ENCODE measurements around the gene FOXJ1.

Gene FOXJ1

DNA sequence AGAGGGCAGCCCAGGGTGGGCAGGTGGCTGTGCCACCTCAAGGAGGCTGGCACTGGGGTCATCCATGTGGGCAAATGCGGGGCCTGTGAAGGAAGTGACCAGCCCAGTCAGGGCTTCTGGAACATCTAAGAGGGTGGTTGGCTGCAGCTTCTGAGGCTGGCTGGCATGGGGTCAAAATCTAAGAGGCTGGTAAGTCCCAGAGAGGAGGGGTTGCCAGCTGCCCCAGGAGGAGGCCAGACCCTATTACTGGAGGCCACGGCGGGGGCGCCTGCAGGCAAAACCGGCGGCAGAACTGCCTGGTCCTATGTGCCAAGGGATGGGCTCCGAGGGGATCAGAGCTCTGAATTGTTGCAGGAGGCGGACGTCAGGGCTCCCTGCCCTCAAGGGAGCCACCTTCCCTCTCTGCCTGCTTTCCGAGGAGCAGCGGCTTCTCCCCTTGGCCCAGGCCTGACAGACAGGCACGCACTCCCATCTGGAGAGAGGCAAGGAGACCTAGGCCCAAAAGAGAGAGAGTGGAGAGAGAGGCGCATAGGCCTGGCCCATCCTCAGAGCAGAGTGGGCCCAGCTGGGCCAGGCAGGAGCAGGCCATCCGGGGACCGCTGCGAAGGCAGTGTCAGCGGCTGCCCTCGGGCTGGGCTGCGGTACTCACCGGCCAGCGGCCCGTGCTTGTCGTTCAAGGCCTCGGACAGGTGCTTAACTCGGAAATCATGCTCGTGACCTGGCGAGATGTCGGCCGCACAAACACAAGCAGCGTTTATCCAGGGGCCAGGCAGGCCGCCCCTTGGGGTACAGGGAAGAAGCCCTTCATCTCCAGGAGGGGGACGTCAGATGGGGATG is 51.1 kb downstream of the FOXJ1 start:
- no peak for DNase-seq

DNA sequence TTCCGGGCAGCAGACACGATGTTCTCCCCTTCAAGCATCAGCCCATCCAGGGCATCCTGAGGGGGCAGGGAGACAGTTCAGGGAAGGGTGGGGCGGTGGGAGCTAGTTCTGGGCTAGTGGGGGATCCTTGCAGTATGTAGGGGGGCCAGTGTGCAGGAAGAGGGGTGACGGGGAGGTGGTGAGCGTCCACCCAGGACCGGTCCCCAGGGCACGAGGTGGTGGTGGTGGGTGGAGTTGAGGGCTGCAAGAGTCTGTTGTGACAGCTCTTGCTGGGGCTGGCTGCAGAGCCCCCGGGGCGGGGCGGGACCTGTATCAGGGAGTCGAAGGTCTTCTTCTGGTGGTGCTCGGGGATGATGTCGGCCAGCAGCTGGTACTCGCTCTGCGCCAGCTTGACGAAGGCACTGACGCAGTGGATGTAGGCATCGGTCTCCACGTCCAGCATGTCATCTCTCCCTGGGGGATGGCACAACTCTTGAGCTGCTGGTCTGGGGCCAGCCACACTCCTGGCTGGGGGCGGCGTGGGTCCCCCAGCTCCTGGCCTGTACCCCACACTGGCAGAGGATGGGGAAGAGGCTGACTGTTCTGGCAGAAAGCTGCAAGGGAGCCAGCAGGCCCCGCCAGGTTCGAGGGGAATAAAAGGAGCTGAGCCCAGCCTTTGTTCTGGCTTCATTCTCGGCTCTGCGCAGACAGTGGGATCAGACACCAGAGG is 52.0 kb downstream of the FOXJ1 start:
- DNase-seq: no peak

- DNase-seq: no peak
These were observed 52.8 kb downstream of the FOXJ1 start for GRCh38 chr17:76088041-76088867.

DNA sequence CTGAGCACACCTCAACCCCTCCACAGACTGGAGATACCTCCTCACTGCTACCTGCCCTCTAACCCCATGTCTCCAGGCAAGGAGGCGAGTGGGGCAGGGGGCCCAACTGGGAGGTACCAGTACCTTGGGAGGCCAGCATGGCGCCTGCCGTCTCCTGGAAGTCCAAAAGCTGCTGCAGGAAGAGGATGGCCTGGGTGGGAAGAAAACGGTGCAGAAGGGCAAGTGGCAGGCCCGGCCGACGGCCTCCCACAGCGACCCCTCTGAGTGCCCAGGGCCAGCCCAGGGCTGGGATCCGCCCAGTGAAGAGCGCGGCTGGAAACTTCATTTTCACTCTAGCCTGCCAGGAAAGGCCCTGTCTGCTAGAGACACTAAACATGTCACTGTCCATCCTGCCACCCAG is 53.5 kb downstream of the FOXJ1 start:
- DNase-seq: no peak

- no peak for DNase-seq
These were observed 54.7 kb downstream of the FOXJ1 start for GRCh38 chr17:76086384-76086783.

Data from NCI-H524 treated with DMSO at 0.1 percent for 48 hours (cell line).